ENCODE results near the gene KIAA1328.
"Not testable (repeated sequence)": the region's sequence is repeated elsewhere in the genome, so short reads cannot be mapped to it uniquely, and the experiment has no call there.

Gene KIAA1328

GRCh38 chr18:36887114-36887513 is 58.2 kb downstream of the KIAA1328 start:
- DNase-seq (ENCODE audit: low read depth in 2 of 2), result no peak

GRCh38 chr18:36887864-36888263 is 58.9 kb downstream of the KIAA1328 start:
- no peak for DNase-seq (ENCODE audit: low read depth in 2 of 2)

- DNase-seq (ENCODE audit: low read depth in 2 of 2), result no peak
These were observed 59.9 kb downstream of the KIAA1328 start for GRCh38 chr18:36888778-36889177.

- DNase-seq (ENCODE audit: low read depth in 2 of 2), result no peak
These were observed 60.4 kb downstream of the KIAA1328 start for GRCh38 chr18:36889321-36889720.

GRCh38 chr18:36889742-36890141 is 60.8 kb downstream of the KIAA1328 start:
- DNase-seq (ENCODE audit: low read depth in 2 of 2), result no peak

- DNase-seq (ENCODE audit: low read depth in 2 of 2), result no peak
These were observed 61.7 kb downstream of the KIAA1328 start for GRCh38 chr18:36890598-36890997.

- DNase-seq (ENCODE audit: low read depth in 2 of 2), result no peak
These were observed 64.3 kb downstream of the KIAA1328 start for GRCh38 chr18:36893227-36893626.

- DNase-seq (ENCODE audit: low read depth in 2 of 2), result no peak
These were observed 66.7 kb downstream of the KIAA1328 start for GRCh38 chr18:36895606-36896005.

- no peak for DNase-seq (ENCODE audit: low read depth in 2 of 2)
These were observed 68.3 kb downstream of the KIAA1328 start for GRCh38 chr18:36897253-36897652.

GRCh38 chr18:36899289-36899688 is 70.4 kb downstream of the KIAA1328 start:
- DNase-seq (ENCODE audit: low read depth in 2 of 2), result no peak

- DNase-seq (ENCODE audit: low read depth in 2 of 2), result no peak
These were observed 71.5 kb downstream of the KIAA1328 start for GRCh38 chr18:36900466-36900865.

GRCh38 chr18:36901277-36901701 is 72.4 kb downstream of the KIAA1328 start:
- DNase-seq (ENCODE audit: low read depth in 2 of 2), result no peak

GRCh38 chr18:36903215-36903928 is 74.4 kb downstream of the KIAA1328 start:
- no peak for DNase-seq (ENCODE audit: low read depth in 2 of 2)

- DNase-seq (ENCODE audit: low read depth in 2 of 2), result no peak
These were observed 76.6 kb downstream of the KIAA1328 start for GRCh38 chr18:36905571-36905970.

GRCh38 chr18:36909282-36909681 is 80.4 kb downstream of the KIAA1328 start:
- DNase-seq (ENCODE audit: low read depth in 2 of 2), result not testable (repeated sequence)

- no peak for DNase-seq (ENCODE audit: low read depth in 2 of 2)
These were observed 84.0 kb downstream of the KIAA1328 start for GRCh38 chr18:36912887-36913286.

- DNase-seq (ENCODE audit: low read depth in 2 of 2), result no peak
These were observed 89.0 kb downstream of the KIAA1328 start for GRCh38 chr18:36917907-36918306.

- DNase-seq (ENCODE audit: low read depth in 2 of 2), result no peak
These were observed 100.7 kb downstream of the KIAA1328 start for GRCh38 chr18:36929601-36930000.

GRCh38 chr18:36931106-36931505 is 102.2 kb downstream of the KIAA1328 start:
- DNase-seq (ENCODE audit: low read depth in 2 of 2), result no peak

- DNase-seq (ENCODE audit: low read depth in 2 of 2), result no peak
These were observed 104.6 kb downstream of the KIAA1328 start for GRCh38 chr18:36933552-36933951.

- DNase-seq (ENCODE audit: low read depth in 2 of 2), result no peak
These were observed 106.0 kb downstream of the KIAA1328 start for GRCh38 chr18:36934884-36935283.

GRCh38 chr18:36942264-36942663 is 113.3 kb downstream of the KIAA1328 start:
- DNase-seq (ENCODE audit: low read depth in 2 of 2), result no peak

- no peak for DNase-seq (ENCODE audit: low read depth in 2 of 2)
These were observed 119.0 kb downstream of the KIAA1328 start for GRCh38 chr18:36947820-36948348.

- DNase-seq (ENCODE audit: low read depth in 2 of 2), result no peak
These were observed 121.4 kb downstream of the KIAA1328 start for GRCh38 chr18:36950282-36950681.
